HepG2 (cell line): ENCODE data around the gene CCDC120. TPM values are rescaled to one million over a fixed set of nuclear protein-coding genes. Genes with fewer than 3 reads are reported as not detected.

Experiments
- ATAC-seq: fragments of 200-7000 bp; cut with Tn5 transposase; 3 replicates; pipeline ENCODE4 v1.9.1; 2020; ENCODE audit warnings: mild to moderate bottlenecking, moderate library complexity
- BruUV-seq: library from RNA; stranded (reverse); fragments of 400-500 nt; replicated peaks from 2 replicates; lab custom pipeline; 2021; lab: Mats Ljungman, UMichigan
- CTCF ChIA-PET: fragments of 300-600 bp; formaldehyde crosslinking; extraction: SDS; loops from one replicate; lab custom pipeline; 2021; ENCODE audit warnings: low total read pairs, inconsistent platforms, low intra/inter-chr PET ratio; lab: Yijun Ruan, JAX
- POLR2A ChIA-PET: fragments of 350-600 bp; sonication (Branson Sonifier 250); formaldehyde crosslinking; loops from one replicate; lab custom pipeline; 2020; ENCODE audit warnings: antibody characterized with exemption, inconsistent platforms; lab: Yijun Ruan, JAX
- DNase-seq: peaks from one replicate; pipeline ENCODE4 v3.0.0-alpha.2; 2015; ENCODE audit warnings: low spot score
- FAIRE-seq: peaks from 3 replicates; lab custom pipeline; 2011; peaks lifted over from hg19 to GRCh38; lab: Jason Lieb, UNC
- H2AFZ ChIP-seq: one replicate; pipeline ENCODE4 v1.6.1; 2011; ENCODE audit warnings: low read length, inconsistent platforms
- H3K27ac ChIP-seq: fragments of 300-600 bp; 3 replicates; pipeline ENCODE4 v1.8.0; 2011; ENCODE audit warnings: mixed run types, mild to moderate bottlenecking, mixed read lengths, low read length, inconsistent platforms; ENCODE audit not compliant: insufficient read depth; ENCODE audit errors: extremely low read length
- H3K27me3 ChIP-seq, 2 experiments: fragments of 200-600 bp in 1 of 2; 2 replicates in 1 of 2; 3 replicates in 1 of 2; pipeline versions ENCODE4 v1.6.0 to v1.8.0; 2011; ENCODE audit warnings: low read length in 2 of 2, mild to moderate bottlenecking in 2 of 2, moderate library complexity in 2 of 2, inconsistent platforms in 1 of 2; ENCODE audit not compliant: insufficient read depth in 2 of 2, control insufficient read depth in 1 of 2
- H3K36me3 ChIP-seq, 2 experiments: fragments of 200-600 bp in 1 of 2; replicated peaks in 1 of 2; 2 replicates in 1 of 2; 3 replicates in 1 of 2; pipeline versions ENCODE4 v1.5.1 to v1.8.0; 2011; ENCODE audit warnings: low read length in 2 of 2, inconsistent platforms in 1 of 2; ENCODE audit not compliant: insufficient read depth in 2 of 2, control insufficient read depth in 1 of 2
- H3K4me1 ChIP-seq: 2 replicates; pipeline ENCODE4 v1.5.1; 2012; ENCODE audit warnings: low read length, inconsistent platforms; ENCODE audit not compliant: insufficient read depth
- H3K4me2 ChIP-seq: 2 replicates; pipeline ENCODE4 v1.6.0; 2011; ENCODE audit warnings: low read depth, low read length, inconsistent platforms
- H3K4me3 ChIP-seq, 3 experiments: fragments of 200-600 bp in 1 of 3; sonication (generic), shearing (Covaris generic) in 1 of 3; replicated peaks in 1 of 3; 2 replicates each; pipeline ENCODE4 v1.5.1; 2011 to 2016; ENCODE audit warnings: low read length in 3 of 3, inconsistent platforms in 2 of 3, low read depth in 2 of 3, mild to moderate bottlenecking in 2 of 3, control low read depth in 1 of 3, mixed read lengths in 1 of 3; ENCODE audit not compliant: insufficient read depth in 1 of 3
- H3K79me2 ChIP-seq: one replicate; pipeline ENCODE4 v1.6.1; 2011; ENCODE audit warnings: low read length, inconsistent platforms; ENCODE audit not compliant: insufficient read depth
- H3K9ac ChIP-seq: 2 replicates; pipeline ENCODE4 v1.6.0; 2011; ENCODE audit warnings: mild to moderate bottlenecking, low read depth, low read length, inconsistent platforms; ENCODE audit not compliant: insufficient read depth
- H3K9me3 ChIP-seq: 2 replicates; pipeline ENCODE4 v1.5.1; 2012; ENCODE audit warnings: mild to moderate bottlenecking, low read length
- H4K20me1 ChIP-seq: 2 replicates; pipeline ENCODE4 v1.6.0; 2011; ENCODE audit warnings: inconsistent platforms, mild to moderate bottlenecking, low read length, moderate library complexity; ENCODE audit not compliant: insufficient read depth
- KMT2A ChIP-seq: sonication (generic); formaldehyde crosslinking; IDR thresholded peaks from 2 replicates; pipeline ENCODE4 v1.4.0; 2020; ENCODE audit warnings: missing genetic modification reagents
- MLLT10 ChIP-seq: sonication (generic); formaldehyde crosslinking; IDR thresholded peaks from 2 replicates; pipeline ENCODE4 v1.4.0; 2020; ENCODE audit warnings: missing genetic modification reagents
- POLR2AphosphoS5 ChIP-seq: IDR thresholded peaks from 2 replicates; pipeline ENCODE4 v1.6.1; 2012; ENCODE audit warnings: low read depth, low read length
- SIX4 ChIP-seq: sonication (generic); formaldehyde crosslinking; IDR thresholded peaks from 2 replicates; pipeline ENCODE4 v1.4.0; 2020; ENCODE audit warnings: missing genetic modification reagents
- SRY ChIP-seq: sonication (generic); formaldehyde crosslinking; IDR thresholded peaks from 2 replicates; pipeline ENCODE4 v1.8.0; 2022; ENCODE audit warnings: mild to moderate bottlenecking, missing genetic modification reagents
- ZNF18 ChIP-seq: sonication (generic); formaldehyde crosslinking; IDR thresholded peaks from 2 replicates; pipeline ENCODE4 v1.8.0; 2022; ENCODE audit warnings: mild to moderate bottlenecking, missing genetic modification reagents; ENCODE audit not compliant: insufficient replicate concordance
- ZNF460 ChIP-seq: sonication (generic); formaldehyde crosslinking; IDR thresholded peaks from 2 replicates; pipeline ENCODE4 v1.5.1; 2020; ENCODE audit warnings: missing genetic modification reagents, mild to moderate bottlenecking, borderline replicate concordance
- WGBS: methylation state at CpG from one replicate; pipeline ENCODE4 v1.1.6; 2017; ENCODE audit warnings: low lambda C conversion rate; 5-methylcytosine and 5-hydroxymethylcytosine counted together
- in situ Hi-C: cut with HindIII; loops from 2 replicates; pipeline ENCODE4 v1.10.0; 2017; ENCODE audit warnings: low pct_unique_long_range_greater_than_20kb; ENCODE audit not compliant: extremely low pct_ligation_motif_present
- intact Hi-C: fragments of 100-400 bp; cut with micrococcal nuclease; formaldehyde crosslinking; loops from one replicate; pipeline ENCODE4 v1.10.0; 2022; ENCODE audit not compliant: unreplicated experiment
- polyA plus RNA-seq, 8 experiments: library from polyadenylated mRNA; depleted of rRNA in 3 of 8; stranded (reverse) in 7 of 8; unstranded in 1 of 8; fragments of >200 nt; fragmentation: Illumina TruSeq in 4 of 8; extraction: Trizol in 4 of 8; gene quantifications; 2 replicates each; pipeline versions ENCODE4 v1.2.1 to v1.2.3, GENCODE V29; 2011 to 2016; ENCODE audit warnings: low read depth in 4 of 8, missing spikeins in 1 of 8, mixed read lengths in 1 of 8; ENCODE audit not compliant: insufficient read depth in 1 of 8
- small RNA-seq, 3 experiments: library from RNA; depleted of rRNA; stranded (forward); fragments of <200 nt; gene quantifications; one replicate each; pipeline ENCODE3, GENCODE V24; 2012; ENCODE audit warnings: low read depth in 2 of 3, low replicate concordance in 1 of 3; ENCODE audit not compliant: insufficient read length in 3 of 3, insufficient read depth in 2 of 3
- total RNA-seq, 5 experiments: library from RNA; depleted of rRNA; stranded (reverse); fragments of >200 nt; fragmentation: Illumina TruSeq; extraction: Trizol; gene quantifications; 2 replicates each; pipeline ENCODE4 v1.2.3, GENCODE V29; 2016; ENCODE audit warnings: low read depth in 1 of 5
- TF ChIP-seq, protein P1 (sequence below): sonication (generic); formaldehyde crosslinking; IDR thresholded peaks from 2 replicates; pipeline ENCODE4 v1.4.0; 2020; ENCODE audit warnings: missing genetic modification reagents

CCDC120 gene
- total and polyA plus RNA-seq, 2 of the 13 experiments (the other 11 are each of a cell fraction or from before 2014, with no cell fraction given) = 0.89 to 3.2 TPM

DNA sequence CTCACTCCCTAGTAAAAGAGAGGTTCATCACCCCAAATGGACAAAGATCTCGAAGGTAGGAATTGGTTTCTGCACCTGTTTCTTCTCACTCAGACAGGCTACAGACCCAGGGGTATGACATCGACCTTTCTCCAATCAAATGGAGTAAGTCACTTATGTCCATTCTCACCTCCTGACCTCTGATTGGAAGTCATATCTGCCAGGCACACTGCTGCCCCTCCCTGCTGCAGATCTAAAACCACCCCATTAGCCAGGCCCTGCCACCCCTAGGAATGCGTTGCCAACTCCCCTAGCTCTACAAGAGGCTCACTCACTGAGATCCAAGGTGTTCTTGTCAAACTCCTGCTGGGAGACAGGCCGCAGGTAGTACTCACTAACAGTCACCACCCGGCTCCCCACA, 57.9 kb downstream of the CCDC120 start:
- Histone ChIP-seq H2AFZ (no peak overlapping the region), H3K9ac (no peak overlapping the region), H3K9me3 (no peaks in the 10 kb centered on the region), H3K27ac (no peak overlapping the region), H3K36me3 (peaks cover 6 to 24% of the 10 kb centered on the region in 2 experiments; a peak in 4 of 5 replicates), H3K79me2 (peaks cover 3% of the 10 kb centered on the region), H4K20me1 (no peaks in the 10 kb centered on the region), H3K4me3 (no peak overlapping the region), H3K4me1 (peaks cover 7% of the 10 kb centered on the region), H3K4me2 (no peak overlapping the region), H3K27me3 (no peaks in the 10 kb centered on the region)
- DNase-seq (no peak), FAIRE-seq (no peak), ATAC-seq (no peak)
- POLR2A ChIA-PET = no interaction called here
- in situ Hi-C loops (no loop called here), intact Hi-C loops (no loop called here)
- TF ChIP-seq SIX4 (no peak), ZNF18 (no peak), ZNF460 (no peak), KMT2A (CRISPR knock-in tag) (no peak)
- no TSS peak for BruUV-seq
- CTCF ChIA-PET = no interaction called here
- WGBS = 95% methylated on average over 2 of the region's 5 CpGs

DNA sequence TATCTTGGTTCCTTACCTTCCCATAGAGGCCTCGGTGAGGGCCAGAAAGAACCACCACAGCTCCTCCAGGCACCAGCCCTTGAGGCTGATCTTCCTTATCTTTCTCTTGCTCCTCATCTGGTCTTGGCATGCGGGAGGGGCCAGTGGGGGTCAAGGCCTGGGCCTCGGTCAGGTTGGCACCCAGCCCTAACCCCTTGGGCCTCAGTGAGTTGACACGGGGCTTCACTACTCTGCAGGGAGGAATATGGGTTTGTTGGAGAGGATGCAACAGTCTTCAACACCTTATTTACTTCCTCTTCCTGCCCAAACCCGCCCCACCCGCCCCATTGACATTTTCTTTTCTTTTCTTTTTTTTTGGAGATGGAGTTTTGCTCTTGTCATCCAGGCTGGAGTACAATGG, 58.8 kb downstream of the CCDC120 start:
- no peak for DNase-seq
- Histone ChIP-seq H3K4me1 (peaks cover 16% of the 10 kb centered on the region), H3K4me3 (no peak overlapping the region), H3K9me3 (no peaks in the 10 kb centered on the region), H3K9ac (no peak overlapping the region), H3K27me3 (no peaks in the 10 kb centered on the region), H3K79me2 (peaks cover 7% of the 10 kb centered on the region), H3K36me3 (peaks cover 2 to 24% of the 10 kb centered on the region in 2 experiments; a peak in 4 of 5 replicates)
- no peak for FAIRE-seq
- intact Hi-C loops = no loop called here
- POLR2A ChIA-PET = no interaction called here
- no peak for TF ChIP-seq SRY (CRISPR knock-in tag)
- TF ChIP-seq MLLT10 (CRISPR knock-in tag) = no peak
- no peak for TF ChIP-seq POLR2AphosphoS5
- TF ChIP-seq, protein P1, sequence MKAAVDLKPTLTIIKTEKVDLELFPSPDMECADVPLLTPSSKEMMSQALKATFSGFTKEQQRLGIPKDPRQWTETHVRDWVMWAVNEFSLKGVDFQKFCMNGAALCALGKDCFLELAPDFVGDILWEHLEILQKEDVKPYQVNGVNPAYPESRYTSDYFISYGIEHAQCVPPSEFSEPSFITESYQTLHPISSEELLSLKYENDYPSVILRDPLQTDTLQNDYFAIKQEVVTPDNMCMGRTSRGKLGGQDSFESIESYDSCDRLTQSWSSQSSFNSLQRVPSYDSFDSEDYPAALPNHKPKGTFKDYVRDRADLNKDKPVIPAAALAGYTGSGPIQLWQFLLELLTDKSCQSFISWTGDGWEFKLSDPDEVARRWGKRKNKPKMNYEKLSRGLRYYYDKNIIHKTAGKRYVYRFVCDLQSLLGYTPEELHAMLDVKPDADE (CRISPR knock-in tag) = no peak
- TF ChIP-seq, all 625 proteins: peak for 0
- in situ Hi-C loops = no loop called here
- BruUV-seq = no TSS peak
- WGBS = 100% methylated on average over 4 of the region's 6 CpGs
- H4K20me1 ChIP-seq = no peaks in the 10 kb centered on the region
- H2AFZ ChIP-seq = no peak overlapping the region
- no peak overlapping the region for H3K4me2 ChIP-seq
- no peak for ATAC-seq
- H3K27ac ChIP-seq = no peak overlapping the region
- CTCF ChIA-PET = no interaction called here

Small RNA genes within 50 kb of the gene (small RNA-seq; reads per million reads assigned to genes)
- 0 reads per million in 3 experiments for gene RNU4-52P

Other genes with a start within 250 kb of the CCDC120 start
- gene ERAS, start 232.5 kb upstream of the CCDC120 start, total RNA-seq (2016; rRNA removed; fragmentation: Illumina TruSeq; extraction: Trizol) = 0.22 TPM in 1 of 2 replicates, not detected in the other
- gene ERAS, start 232.5 kb upstream of the CCDC120 start, polyA plus RNA-seq (2011; rRNA removed) = 0.21 and 0.56 TPM in 2 replicates
- gene PCSK1N, start 223.4 kb upstream of the CCDC120 start, total RNA-seq (2016; rRNA removed; fragmentation: Illumina TruSeq; extraction: Trizol) = 5.1 and 14.0 TPM in 2 replicates
- gene PCSK1N, start 223.4 kb upstream of the CCDC120 start, polyA plus RNA-seq (2011; rRNA removed) = 4.5 and 7.0 TPM in 2 replicates
- 53.4 and 56.0 TPM in 2 replicates for gene TIMM17B, start 161.2 kb upstream of the CCDC120 start, total RNA-seq (2016; rRNA removed; fragmentation: Illumina TruSeq; extraction: Trizol)
- gene TIMM17B, start 161.2 kb upstream of the CCDC120 start, polyA plus RNA-seq (2011; rRNA removed) = 69.1 and 72.5 TPM in 2 replicates
- 80.9 and 99.4 TPM in 2 replicates for gene PQBP1, start 161.1 kb upstream of the CCDC120 start, total RNA-seq (2016; rRNA removed; fragmentation: Illumina TruSeq; extraction: Trizol)
- 58.1 and 66.9 TPM in 2 replicates for gene PQBP1, start 161.1 kb upstream of the CCDC120 start, polyA plus RNA-seq (2011; rRNA removed)
- 17.2 and 32.1 TPM in 2 replicates for gene SLC35A2, start 147.4 kb upstream of the CCDC120 start, total RNA-seq (2016; rRNA removed; fragmentation: Illumina TruSeq; extraction: Trizol)
- 40.8 and 46.4 TPM in 2 replicates for gene SLC35A2, start 147.4 kb upstream of the CCDC120 start, polyA plus RNA-seq (2011; rRNA removed)
- 13.0 and 14.4 TPM in 2 replicates for gene PIM2, start 140.0 kb upstream of the CCDC120 start, total RNA-seq (2016; rRNA removed; fragmentation: Illumina TruSeq; extraction: Trizol)
- gene PIM2, start 140.0 kb upstream of the CCDC120 start, polyA plus RNA-seq (2011; rRNA removed) = 15.8 and 17.4 TPM in 2 replicates
- 16.9 and 18.4 TPM in 2 replicates for gene OTUD5, start 101.4 kb upstream of the CCDC120 start, total RNA-seq (2016; rRNA removed; fragmentation: Illumina TruSeq; extraction: Trizol)
- gene OTUD5, start 101.4 kb upstream of the CCDC120 start, polyA plus RNA-seq (2011; rRNA removed) = 42.2 and 44.8 TPM in 2 replicates
- gene KCND1, start 87.2 kb upstream of the CCDC120 start, total RNA-seq (2016; rRNA removed; fragmentation: Illumina TruSeq; extraction: Trizol) = 0.07 TPM in 1 of 2 replicates, not detected in the other
- gene KCND1, start 87.2 kb upstream of the CCDC120 start, polyA plus RNA-seq (2011; rRNA removed) = 0.30 and 1.1 TPM in 2 replicates
- gene GRIPAP1, start 56.7 kb upstream of the CCDC120 start, total RNA-seq (2016; rRNA removed; fragmentation: Illumina TruSeq; extraction: Trizol) = 15.0 and 16.1 TPM in 2 replicates
- gene GRIPAP1, start 56.7 kb upstream of the CCDC120 start, polyA plus RNA-seq (2011; rRNA removed) = 22.6 and 24.7 TPM in 2 replicates
- 8.8 and 12.3 TPM in 2 replicates for gene TFE3, start 15.6 kb upstream of the CCDC120 start, total RNA-seq (2016; rRNA removed; fragmentation: Illumina TruSeq; extraction: Trizol)
- 8.3 and 13.1 TPM in 2 replicates for gene TFE3, start 15.6 kb upstream of the CCDC120 start, polyA plus RNA-seq (2011; rRNA removed)
- gene PRAF2, start 15.0 kb downstream of the CCDC120 start, total RNA-seq (2016; rRNA removed; fragmentation: Illumina TruSeq; extraction: Trizol) = 0.33 TPM in 1 of 2 replicates, not detected in the other
- gene PRAF2, start 15.0 kb downstream of the CCDC120 start, polyA plus RNA-seq (2011; rRNA removed) = 2.6 and 4.3 TPM in 2 replicates
- 14.0 and 16.4 TPM in 2 replicates for gene WDR45, start 20.9 kb downstream of the CCDC120 start, total RNA-seq (2016; rRNA removed; fragmentation: Illumina TruSeq; extraction: Trizol)
- 65.5 and 91.1 TPM in 2 replicates for gene WDR45, start 20.9 kb downstream of the CCDC120 start, polyA plus RNA-seq (2011; rRNA removed)
- 18.7 and 21.5 TPM in 2 replicates for gene GPKOW, start 64.7 kb downstream of the CCDC120 start, total RNA-seq (2016; rRNA removed; fragmentation: Illumina TruSeq; extraction: Trizol)
- 22.6 and 26.2 TPM in 2 replicates for gene GPKOW, start 64.7 kb downstream of the CCDC120 start, polyA plus RNA-seq (2011; rRNA removed)
- 1.0 and 1.2 TPM in 2 replicates for gene MAGIX, start 103.8 kb downstream of the CCDC120 start, total RNA-seq (2016; rRNA removed; fragmentation: Illumina TruSeq; extraction: Trizol)
- gene MAGIX, start 103.8 kb downstream of the CCDC120 start, polyA plus RNA-seq (2011; rRNA removed) = 0.37 and 0.63 TPM in 2 replicates
- gene PLP2, start 112.9 kb downstream of the CCDC120 start, total RNA-seq (2016; rRNA removed; fragmentation: Illumina TruSeq; extraction: Trizol) = 0.18 and 0.40 TPM in 2 replicates
- 3.6 and 5.1 TPM in 2 replicates for gene PLP2, start 112.9 kb downstream of the CCDC120 start, polyA plus RNA-seq (2011; rRNA removed)
- 2.5 and 2.6 TPM in 2 replicates for gene PRICKLE3, start 127.4 kb downstream of the CCDC120 start, total RNA-seq (2016; rRNA removed; fragmentation: Illumina TruSeq; extraction: Trizol)
- gene PRICKLE3, start 127.4 kb downstream of the CCDC120 start, polyA plus RNA-seq (2011; rRNA removed) = 2.6 and 2.9 TPM in 2 replicates
- gene SYP, start 141.2 kb downstream of the CCDC120 start, total RNA-seq (2016; rRNA removed; fragmentation: Illumina TruSeq; extraction: Trizol) = 1.7 and 2.5 TPM in 2 replicates
- gene SYP, start 141.2 kb downstream of the CCDC120 start, polyA plus RNA-seq (2011; rRNA removed) = 2.0 and 4.4 TPM in 2 replicates
- gene CACNA1F, start 174.3 kb downstream of the CCDC120 start, total RNA-seq (2016; rRNA removed; fragmentation: Illumina TruSeq; extraction: Trizol) = not detected in 2 replicates
- gene CACNA1F, start 174.3 kb downstream of the CCDC120 start, polyA plus RNA-seq (2011; rRNA removed) = 0.03 and 0.09 TPM in 2 replicates
- 11.2 and 13.1 TPM in 2 replicates for gene CCDC22, start 176.5 kb downstream of the CCDC120 start, total RNA-seq (2016; rRNA removed; fragmentation: Illumina TruSeq; extraction: Trizol)
- gene CCDC22, start 176.5 kb downstream of the CCDC120 start, polyA plus RNA-seq (2011; rRNA removed) = 11.0 and 17.1 TPM in 2 replicates
- not detected in 2 replicates for gene FOXP3, start 205.7 kb downstream of the CCDC120 start, total RNA-seq (2016; rRNA removed; fragmentation: Illumina TruSeq; extraction: Trizol)
- gene FOXP3, start 205.7 kb downstream of the CCDC120 start, polyA plus RNA-seq (2011; rRNA removed) = 0.04 and 0.07 TPM in 2 replicates
- 0.07 and 0.84 TPM in 2 replicates for gene PPP1R3F, start 210.8 kb downstream of the CCDC120 start, total RNA-seq (2016; rRNA removed; fragmentation: Illumina TruSeq; extraction: Trizol)
- 0.46 and 0.82 TPM in 2 replicates for gene PPP1R3F, start 210.8 kb downstream of the CCDC120 start, polyA plus RNA-seq (2011; rRNA removed)
- not detected in 2 replicates for gene GAGE10, start 244.6 kb downstream of the CCDC120 start, total RNA-seq (2016; rRNA removed; fragmentation: Illumina TruSeq; extraction: Trizol)
- not detected in 2 replicates for gene GAGE10, start 244.6 kb downstream of the CCDC120 start, polyA plus RNA-seq (2011; rRNA removed)